GM12878 (cell line): Measurements from ENCODE around the gene CLIC5. TPM values are rescaled to one million over a fixed set of nuclear protein-coding genes. Genes with fewer than 3 reads are reported as not detected.

Source experiments
- ATAC-seq: fragments of 200-7000 bp; cut with Tn5 transposase; 3 replicates; pipeline ENCODE4 v1.9.1; 2020; ENCODE audit warnings: mild to moderate bottlenecking, moderate library complexity
- BruUV-seq: library from RNA; stranded (reverse); fragments of 400-500 nt; replicated peaks from 2 replicates; lab custom pipeline; 2021; lab: Mats Ljungman, UMichigan
- CTCF ChIA-PET: fragments of 300-600 bp; sonication (Branson Sonifier 250); formaldehyde crosslinking; extraction: SDS; loops from one replicate; lab custom pipeline; 2021; ENCODE audit warnings: inconsistent platforms; lab: Yijun Ruan, JAX
- POLR2A ChIA-PET: fragments of 350-600 bp; formaldehyde crosslinking; extraction: SDS; loops from one replicate; lab custom pipeline; 2021; ENCODE audit warnings: inconsistent platforms; lab: Charles Lee
- RAD21 ChIA-PET: fragments of 300-600 bp; sonication (Branson Sonifier 250); formaldehyde crosslinking; loops from one replicate; lab custom pipeline; 2023; ENCODE audit warnings: antibody characterized with exemption; ENCODE audit not compliant: unreplicated experiment; lab: Charles Lee
- SMC1A ChIA-PET: fragments of 300-600 bp; sonication (Branson Sonifier 250); formaldehyde crosslinking; loops from one replicate; lab custom pipeline; 2023; ENCODE audit not compliant: unreplicated experiment, uncharacterized antibody; lab: Charles Lee
- DNase-seq: peaks from one replicate; pipeline ENCODE4 v3.0.0-alpha.2; 2011; ENCODE audit warnings: low read depth, low spot score
- FAIRE-seq: peaks from 3 replicates; lab custom pipeline; 2011; peaks lifted over from hg19 to GRCh38; lab: Jason Lieb, UNC
- H2AFZ ChIP-seq: 2 replicates; pipeline ENCODE4 v1.6.0; 2011; ENCODE audit warnings: low read depth, low read length, control low read depth; ENCODE audit not compliant: control insufficient read depth
- H3K27ac ChIP-seq: 2 replicates; pipeline ENCODE4 v1.5.1; 2011; ENCODE audit warnings: control low read depth; ENCODE audit not compliant: control insufficient read depth, insufficient read depth
- H3K27me3 ChIP-seq, 2 experiments: replicated peaks in 1 of 2; 2 replicates each; pipeline versions ENCODE4 v1.6.0 to v1.6.1; 2011; ENCODE audit warnings: low read length in 1 of 2; ENCODE audit not compliant: control insufficient read depth in 2 of 2, insufficient read depth in 2 of 2
- H3K36me3 ChIP-seq, 2 experiments: 2 replicates each; pipeline ENCODE4 v1.5.1; 2011; ENCODE audit warnings: low read length in 1 of 2; ENCODE audit not compliant: control insufficient read depth in 2 of 2, insufficient read depth in 2 of 2
- H3K4me1 ChIP-seq: 2 replicates; pipeline ENCODE4 v1.6.1; 2011; ENCODE audit warnings: mild to moderate bottlenecking, low read length, moderate library complexity, mixed read lengths; ENCODE audit not compliant: control insufficient read depth, insufficient read depth
- H3K4me2 ChIP-seq: 2 replicates; pipeline ENCODE4 v1.6.0; 2011; ENCODE audit warnings: control low read depth; ENCODE audit not compliant: control insufficient read depth, insufficient read depth
- H3K4me3 ChIP-seq: fragments of 200-600 bp; sonication (generic); 2 replicates; pipeline ENCODE4 v1.5.1; 2016
- H3K79me2 ChIP-seq: 2 replicates; pipeline ENCODE4 v1.6.0; 2011; ENCODE audit warnings: low read length; ENCODE audit not compliant: control insufficient read depth, insufficient read depth
- H3K9ac ChIP-seq: 2 replicates; pipeline ENCODE4 v1.8.0; 2011; ENCODE audit warnings: low read length, control low read depth, mixed read lengths; ENCODE audit not compliant: control insufficient read depth, insufficient read depth
- H3K9me3 ChIP-seq: replicated peaks from 3 replicates; pipeline ENCODE4 v1.5.1; 2011; ENCODE audit warnings: mild to moderate bottlenecking, low read length; ENCODE audit not compliant: control insufficient read depth, insufficient read depth
- H4K20me1 ChIP-seq: 2 replicates; pipeline ENCODE4 v1.6.0; 2011; ENCODE audit not compliant: control insufficient read depth, insufficient read depth
- CEBPB ChIP-seq, 2 experiments: fragments of 150-350 bp in 1 of 2; IDR thresholded peaks; 2 replicates each; pipeline ENCODE4 v1.6.1; 2012 to 2014; ENCODE audit warnings: low read depth in 2 of 2, low read length in 2 of 2, borderline replicate concordance in 1 of 2, inconsistent platforms in 1 of 2
- E4F1 ChIP-seq: fragments of 450-650 bp; IDR thresholded peaks from 2 replicates; pipeline ENCODE4 v1.6.1; 2018; ENCODE audit warnings: borderline replicate concordance, mild to moderate bottlenecking; ENCODE audit not compliant: partially characterized antibody
- JUND ChIP-seq: IDR thresholded peaks from 2 replicates; pipeline ENCODE4 v1.6.1; 2012; ENCODE audit warnings: low read depth, mild to moderate bottlenecking, low read length, improper control_type of control experiment, moderate library complexity
- MYC ChIP-seq: IDR thresholded peaks from 2 replicates; pipeline ENCODE4 v1.6.1; 2011; ENCODE audit warnings: mild to moderate bottlenecking, low read length, moderate library complexity, inconsistent platforms; ENCODE audit not compliant: insufficient read depth, insufficient replicate concordance, insufficient read length, severe bottlenecking
- NR2C2 ChIP-seq: IDR thresholded peaks from 2 replicates; pipeline ENCODE4 v1.6.1; 2011; ENCODE audit warnings: borderline replicate concordance, low read depth; ENCODE audit not compliant: control insufficient read depth, insufficient read length
- PAX8 ChIP-seq: fragments of 450-650 bp; IDR thresholded peaks from 2 replicates; pipeline ENCODE4 v1.6.1; 2017; ENCODE audit warnings: mild to moderate bottlenecking, moderate library complexity
- POLR2A ChIP-seq: IDR thresholded peaks from 2 replicates; pipeline ENCODE4 v1.6.1; 2011; ENCODE audit warnings: low read depth, mild to moderate bottlenecking, low read length
- RELA ChIP-seq: fragments of 450-650 bp; IDR thresholded peaks from 2 replicates; pipeline ENCODE4 v1.8.0; 2014; ENCODE audit warnings: borderline replicate concordance; ENCODE audit not compliant: partially characterized antibody
- SRF ChIP-seq, 2 experiments: IDR thresholded peaks; 2 replicates each; pipeline ENCODE4 v1.6.1; 2011; ENCODE audit warnings: low read depth in 2 of 2, low read length in 2 of 2, mild to moderate bottlenecking in 1 of 2, moderate library complexity in 1 of 2
- STAT1 ChIP-seq: fragments of 450-650 bp; conservative IDR thresholded peaks from 2 replicates; pipeline ENCODE4 v1.6.1; 2014; ENCODE audit warnings: antibody characterized with exemption, mild to moderate bottlenecking
- TARDBP ChIP-seq: IDR thresholded peaks from 2 replicates; pipeline ENCODE4 v1.6.1; 2016; ENCODE audit warnings: borderline replicate concordance
- TCF7 ChIP-seq: IDR thresholded peaks from 2 replicates; pipeline ENCODE4 v1.6.1; 2014; ENCODE audit warnings: antibody characterized with exemption, borderline replicate concordance
- YBX1 ChIP-seq: fragments of 450-650 bp; IDR thresholded peaks from 2 replicates; pipeline ENCODE4 v1.6.1; 2016; ENCODE audit warnings: antibody characterized with exemption
- ZSCAN29 ChIP-seq: fragments of 450-650 bp; IDR thresholded peaks from 2 replicates; pipeline ENCODE4 v1.6.1; 2017; ENCODE audit warnings: mild to moderate bottlenecking, moderate library complexity
- WGBS: methylation state at CpG from one replicate; pipeline ENCODE4 v1.1.6; 2016; ENCODE audit warnings: low lambda C conversion rate; ENCODE audit not compliant: insufficient replicate concordance, insufficient coverage; ENCODE audit errors: missing lambda C conversion rate; 5-methylcytosine and 5-hydroxymethylcytosine counted together
- in situ Hi-C: fragments of 300-500 bp; cut with MboI; formaldehyde crosslinking; loops from 9 replicates; pipeline ENCODE4 v1.14.3; 2018; ENCODE audit warnings: mixed read lengths
- intact Hi-C: fragments of 100-400 bp; cut with micrococcal nuclease; formaldehyde crosslinking; loops from one replicate; pipeline ENCODE4 v1.14.2; 2022; ENCODE audit not compliant: unreplicated experiment
- polyA plus RNA-seq, 11 experiments: library from polyadenylated mRNA; depleted of rRNA in 4 of 11; unstranded in 6 of 11; stranded (reverse) in 5 of 11; fragments of >200 nt; fragmentation: Nextera tagmentation in 4 of 11; fragmentation: Illumina TruSeq in 1 of 11; extraction: Ambion mirVana in 4 of 11; extraction: Trizol in 1 of 11; gene quantifications; 1 replicate in 1 of 11; 2 replicates in 10 of 11; pipeline versions ENCODE4 v1.2.1 to v1.2.3, GENCODE V29; 2011 to 2016; ENCODE audit warnings: inconsistent platforms in 2 of 11, missing spikeins in 2 of 11, low read depth in 1 of 11
- total RNA-seq, 4 experiments: library from RNA; depleted of rRNA in 3 of 4; stranded (reverse); fragments of >200 nt in 3 of 4; fragmentation: Illumina TruSeq in 1 of 4; extraction: Trizol in 1 of 4; gene quantifications; 2 replicates each; pipeline versions ENCODE4 v1.2.1 to v1.2.3, GENCODE V29; 2013 to 2021

The CLIC5 gene
- total and polyA plus RNA-seq, 10 of the 15 experiments (the other 5 are each of a cell fraction or from before 2014, with no cell fraction given): 0.01 to 0.08 (median 0.02) TPM; not detected in 7

- RAD21 ChIA-PET: interaction anchor here (1.0 kb wide), 1 partner anchor 28 kb away, joined by 3 read pairs; no protein-coding TSS in a partner anchor
- DNase-seq (no peak), ATAC-seq (no peak), FAIRE-seq (no peak)
- WGBS: 25% methylated on average over 4 of the region's 4 CpGs
- in situ Hi-C loops: no loop called here
- CTCF ChIA-PET: interaction anchor here (0.6 to 1.4 kb wide), 2 partner anchors 30 kb away, joined by 3 to 4 read pairs; no protein-coding TSS in a partner anchor
- Histone ChIP-seq H3K4me2 (no peak overlapping the region), H3K36me3 (no peaks in the 10 kb centered on the region), H3K9ac (no peak overlapping the region), H3K27me3 (no peaks in the 10 kb centered on the region; a peak in 2 of 4 replicates), H4K20me1 (no peaks in the 10 kb centered on the region), H3K79me2 (no peaks in the 10 kb centered on the region), H3K4me1 (no peaks in the 10 kb centered on the region), H3K27ac (no peak overlapping the region), H2AFZ (no peak overlapping the region), H3K4me3 (no peak overlapping the region), H3K9me3 (no peaks in the 10 kb centered on the region)
- TF ChIP-seq STAT1: no peak
- no peak for TF ChIP-seq POLR2A
- TF ChIP-seq NR2C2: no peak
- no peak for TF ChIP-seq ZSCAN29
- TF ChIP-seq JUND: no peak
- no peak for TF ChIP-seq RELA
- TF ChIP-seq PAX8: no peak
- TF ChIP-seq MYC: no peak
- TF ChIP-seq TARDBP: no peak
- no peak for TF ChIP-seq CEBPB (IDR thresholded peaks at IDR 0.05; ENCODE audit: borderline replicate concordance in 1 of 2, low read depth in 2 of 2, low read length in 2 of 2)
- TF ChIP-seq SRF (IDR thresholded peaks at IDR 0.05; ENCODE audit: low read depth in 2 of 2, low read length in 2 of 2): no peak
- TF ChIP-seq YBX1: no peak
- no peak for TF ChIP-seq E4F1
- TF ChIP-seq TCF7: no peak
- POLR2A ChIA-PET: no interaction called here
- SMC1A ChIA-PET: interaction anchor here (0.8 to 1.4 kb wide), 2 partner anchors 14 to 17 kb away, joined by 3 read pairs; no protein-coding TSS in a partner anchor
- no TSS peak for BruUV-seq
- intact Hi-C loops: no loop called here
These were observed 122.9 kb downstream of the CLIC5 start for GRCh38 chr6:45892696-45893245.
